ENCODE results near the gene B3GALNT1. TPM values are rescaled to one million over a fixed set of nuclear protein-coding genes. Genes with fewer than 3 reads are reported as not detected.

The B3GALNT1 gene
- total RNA-seq, 1 donor from 2014 or later: 23.7 TPM

Other genes starting within 250 kb of the B3GALNT1 start
- gene NMD3, start 116.0 kb upstream of the B3GALNT1 start, total RNA-seq: 82.5 and 94.6 TPM in 2 replicates

Measured in dermis blood vessel endothelial cell (primary cell).